IPS DF 19.7 (cell line): ENCODE results near the gene SLC22A14.
"Not testable (repeated sequence)": the region's sequence is repeated elsewhere in the genome, so short reads cannot be mapped to it uniquely, and the experiment has no call there.

Experiments
- DNase-seq: peaks from one replicate; pipeline ENCODE4 v3.0.0-alpha.2; 2013; ENCODE audit warnings: low read depth, low spot score

Gene SLC22A14, protein sequence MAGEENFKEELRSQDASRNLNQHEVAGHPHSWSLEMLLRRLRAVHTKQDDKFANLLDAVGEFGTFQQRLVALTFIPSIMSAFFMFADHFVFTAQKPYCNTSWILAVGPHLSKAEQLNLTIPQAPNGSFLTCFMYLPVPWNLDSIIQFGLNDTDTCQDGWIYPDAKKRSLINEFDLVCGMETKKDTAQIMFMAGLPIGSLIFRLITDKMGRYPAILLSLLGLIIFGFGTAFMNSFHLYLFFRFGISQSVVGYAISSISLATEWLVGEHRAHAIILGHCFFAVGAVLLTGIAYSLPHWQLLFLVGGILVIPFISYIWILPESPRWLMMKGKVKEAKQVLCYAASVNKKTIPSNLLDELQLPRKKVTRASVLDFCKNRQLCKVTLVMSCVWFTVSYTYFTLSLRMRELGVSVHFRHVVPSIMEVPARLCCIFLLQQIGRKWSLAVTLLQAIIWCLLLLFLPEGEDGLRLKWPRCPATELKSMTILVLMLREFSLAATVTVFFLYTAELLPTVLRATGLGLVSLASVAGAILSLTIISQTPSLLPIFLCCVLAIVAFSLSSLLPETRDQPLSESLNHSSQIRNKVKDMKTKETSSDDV

DNA sequence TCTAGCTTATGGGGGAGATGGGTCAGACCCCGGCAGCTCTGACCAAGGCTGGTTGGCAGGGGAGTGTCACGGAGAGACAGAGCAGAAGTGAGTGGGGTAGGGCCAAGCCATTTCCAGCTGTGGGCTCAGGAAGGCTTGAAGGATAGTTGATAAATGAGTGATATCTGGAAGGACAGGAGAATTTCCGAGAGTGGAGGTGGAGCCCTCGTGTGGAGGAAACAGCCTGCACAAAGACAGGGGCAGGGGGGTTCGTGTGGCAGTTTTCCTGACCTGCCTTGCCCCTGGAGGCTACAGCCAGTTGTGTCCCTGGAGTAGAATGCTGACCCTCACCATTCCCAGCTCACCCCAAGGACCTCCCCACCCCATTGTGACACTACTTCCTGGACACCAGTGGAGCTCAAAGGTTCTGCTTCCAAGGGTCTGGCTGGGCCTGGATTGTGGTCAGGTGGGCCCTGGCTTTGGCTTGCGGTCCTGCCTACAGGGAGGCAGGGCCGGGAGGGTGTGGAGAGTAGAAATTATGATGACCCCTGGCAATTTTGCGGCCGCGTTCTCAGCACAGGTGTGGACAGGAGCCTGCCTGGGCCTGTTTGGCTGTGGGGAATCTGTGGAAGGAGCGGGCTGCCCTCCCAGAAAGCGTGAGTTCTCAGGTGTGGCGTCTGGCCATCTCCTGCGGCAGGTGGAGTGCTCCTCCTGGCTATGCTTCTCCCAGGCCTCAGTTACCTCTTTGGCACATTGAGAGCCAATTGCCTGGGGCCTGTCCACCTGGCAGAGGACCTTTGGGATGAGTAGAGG lies at the start of gene SLC22A14:
SLC22A14 (plus strand) TSS at position 400 of the 792 bp plus-strand sequence. CDS start 23,733 bp downstream, outside the sequence.
- DNase-seq: no peak

DNA sequence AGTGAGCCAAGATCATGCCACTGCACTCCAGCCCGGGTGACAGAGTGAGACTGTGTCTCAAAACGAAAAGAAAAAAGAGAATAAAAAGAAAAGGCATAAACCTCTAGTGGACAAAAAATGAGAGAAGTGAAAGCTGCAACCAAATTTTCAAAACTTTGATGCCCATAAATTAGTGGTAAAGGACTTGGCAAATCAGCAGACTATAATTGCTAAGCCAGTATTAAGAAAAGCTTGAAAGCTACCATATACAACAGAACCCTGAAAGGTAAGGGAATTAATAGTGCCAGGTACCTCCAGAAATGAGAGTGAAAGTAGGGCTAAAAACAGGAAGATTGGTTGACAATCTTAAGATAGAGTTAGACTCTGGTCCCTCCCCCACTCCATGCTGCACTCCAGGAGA lies 49.4 kb upstream of the SLC22A14 start:
- DNase-seq: no peak

DNA sequence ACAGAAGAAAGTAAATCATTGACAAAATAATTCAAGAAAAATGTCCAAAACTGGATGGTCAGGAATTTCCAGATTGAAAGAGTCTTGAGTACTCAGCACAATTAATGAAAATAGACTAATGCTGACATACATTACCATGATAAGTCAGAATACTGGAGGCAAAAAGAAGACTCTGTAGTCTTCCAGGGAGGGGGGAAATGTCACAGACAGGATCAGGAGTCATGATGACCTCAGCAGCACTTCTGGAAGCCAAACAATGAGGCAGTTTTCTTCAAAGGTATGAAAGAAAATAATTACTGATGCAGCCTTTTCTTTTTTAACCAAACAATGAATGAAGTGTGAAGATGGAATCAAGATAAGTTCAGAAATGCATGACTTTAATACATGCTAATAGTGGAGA lies 46.6 kb upstream of the SLC22A14 start:
- DNase-seq: no peak

DNA sequence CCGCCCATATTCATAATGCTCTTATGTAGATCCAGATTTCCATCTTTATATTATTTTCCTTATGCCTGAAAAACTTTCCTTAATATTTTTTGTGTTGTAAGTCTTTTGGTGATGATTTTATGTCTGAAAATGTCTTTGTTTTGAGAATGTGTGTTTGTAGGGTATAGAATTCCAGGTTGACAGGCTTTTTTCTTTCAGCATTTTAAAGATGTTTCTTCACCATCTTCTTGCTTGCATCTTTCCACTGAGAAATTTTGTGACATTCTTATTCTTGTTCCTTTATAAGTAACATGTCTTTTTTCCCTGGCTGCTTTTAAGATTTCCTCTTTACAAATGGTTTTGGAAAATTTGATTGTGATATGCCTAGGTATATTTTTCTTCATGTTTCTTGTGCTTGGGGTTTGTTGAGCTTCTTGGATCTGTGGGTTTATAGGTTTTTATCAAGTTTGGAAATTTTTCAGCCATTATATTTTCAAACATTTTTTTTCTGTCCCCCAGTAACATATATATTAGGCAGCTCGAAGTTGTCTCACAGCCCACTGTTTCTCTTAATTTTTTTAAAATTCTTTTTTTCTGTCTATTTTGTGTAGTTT lies 43.6 kb upstream of the SLC22A14 start:
- no peak for DNase-seq

DNA sequence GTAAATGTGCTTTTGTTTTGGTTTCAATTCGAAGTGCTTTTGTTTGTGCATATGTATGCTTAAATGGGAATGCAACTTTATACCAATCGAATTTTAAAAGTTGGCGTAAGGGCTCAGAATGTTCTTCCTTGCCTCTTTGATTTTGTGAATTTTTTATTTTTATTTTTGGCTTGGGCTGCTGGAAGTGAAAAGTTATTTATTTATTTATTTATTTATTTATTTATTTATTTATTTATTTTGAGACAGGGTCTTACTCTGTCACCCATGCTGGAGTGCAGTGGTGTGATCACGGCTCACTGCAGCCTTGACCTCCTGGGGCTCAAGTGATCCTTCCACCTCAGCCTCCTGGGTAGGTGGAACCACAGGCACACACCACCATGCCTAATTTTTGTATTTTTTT lies 39.3 kb upstream of the SLC22A14 start:
- not testable (repeated sequence) for DNase-seq

DNA sequence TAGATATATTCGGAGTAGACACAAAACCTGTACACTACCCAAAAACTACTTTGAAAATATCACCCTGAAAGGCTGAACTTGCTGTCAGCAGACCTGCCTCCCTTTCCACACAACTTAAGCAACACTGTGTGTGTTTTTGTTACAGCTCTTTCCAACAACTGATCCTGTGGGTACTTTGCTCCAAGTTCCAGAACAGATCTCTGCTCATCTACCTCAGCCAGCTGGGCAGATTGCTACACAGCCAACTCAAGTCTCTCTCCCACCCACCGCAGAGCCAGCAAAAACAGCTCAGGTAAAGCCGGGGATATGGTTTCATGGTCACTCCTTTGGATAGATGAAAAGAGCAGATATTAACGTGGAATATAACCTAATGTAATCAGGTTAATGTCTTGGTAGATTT lies 36.2 kb upstream of the SLC22A14 start:
- DNase-seq: no peak

DNA sequence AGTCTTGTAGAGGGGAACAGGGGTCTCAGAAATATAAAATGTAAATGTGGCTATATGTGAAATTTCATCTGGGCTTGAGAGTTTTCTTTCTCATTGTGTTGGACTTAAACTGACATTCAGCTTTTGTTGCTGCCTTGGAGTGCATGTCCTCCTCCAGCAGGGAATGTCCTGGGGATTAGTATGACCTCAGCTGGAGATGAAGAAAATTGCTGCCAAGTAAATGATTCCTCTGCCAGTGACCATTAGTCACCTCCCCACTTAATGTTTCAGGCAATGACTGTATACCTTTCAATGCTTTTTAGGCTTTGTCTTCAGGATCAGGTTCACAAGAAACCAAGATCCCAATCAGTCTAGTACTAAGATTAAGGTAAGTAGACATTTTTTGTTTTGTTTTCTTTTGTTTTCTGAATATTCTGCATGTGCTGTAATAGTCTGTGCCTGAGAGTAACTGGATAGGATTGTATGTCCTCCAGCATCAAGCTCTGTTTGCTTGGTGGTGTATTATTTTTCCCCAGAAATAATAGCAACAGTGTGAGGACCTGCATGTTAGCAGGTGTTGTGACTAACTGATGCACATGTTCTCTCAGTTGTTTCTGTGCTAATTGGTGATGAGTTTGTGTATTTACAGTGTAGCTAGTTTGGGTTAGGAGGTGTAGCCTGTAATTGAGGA lies 34.6 kb upstream of the SLC22A14 start:
- no peak for DNase-seq

DNA sequence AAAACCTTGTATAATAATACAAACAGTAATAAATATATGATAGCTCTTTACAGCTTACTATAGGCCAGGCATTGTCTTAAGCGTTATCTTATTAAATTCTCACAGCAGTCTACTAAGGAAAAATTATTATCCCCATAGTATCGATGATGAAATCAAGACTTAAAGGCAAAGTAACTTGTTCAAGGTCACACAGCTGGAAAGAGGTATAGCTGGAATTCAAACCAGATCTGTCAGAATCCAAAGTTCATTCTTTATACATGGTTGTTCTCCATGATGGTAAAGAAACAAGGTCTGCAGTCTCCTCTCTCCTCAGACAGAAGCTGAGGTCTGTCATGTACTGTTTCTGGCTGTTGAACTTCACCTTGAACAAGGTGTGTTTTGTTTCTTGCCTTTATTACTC lies 31.9 kb upstream of the SLC22A14 start:
- no peak for DNase-seq

DNA sequence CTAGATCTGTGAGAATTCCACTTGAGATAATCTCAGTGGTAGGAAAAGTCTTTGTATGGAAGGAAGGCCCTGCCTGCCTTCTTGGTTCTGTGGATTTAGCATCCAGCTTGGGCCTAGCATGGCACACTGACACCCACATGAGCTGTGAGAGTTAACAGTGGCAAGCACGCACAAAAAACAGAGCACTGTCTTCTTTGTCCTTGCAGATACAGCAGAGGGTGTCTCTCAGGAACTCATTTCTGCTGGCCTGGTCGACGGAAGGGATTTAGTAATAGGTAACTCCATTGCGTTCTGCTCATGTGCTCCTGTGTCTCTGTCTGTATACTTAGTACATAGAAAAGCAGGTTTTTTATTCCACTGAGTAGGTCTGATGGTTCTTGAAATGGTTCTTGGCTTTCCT lies 30.9 kb upstream of the SLC22A14 start:
- no peak for DNase-seq

DNA sequence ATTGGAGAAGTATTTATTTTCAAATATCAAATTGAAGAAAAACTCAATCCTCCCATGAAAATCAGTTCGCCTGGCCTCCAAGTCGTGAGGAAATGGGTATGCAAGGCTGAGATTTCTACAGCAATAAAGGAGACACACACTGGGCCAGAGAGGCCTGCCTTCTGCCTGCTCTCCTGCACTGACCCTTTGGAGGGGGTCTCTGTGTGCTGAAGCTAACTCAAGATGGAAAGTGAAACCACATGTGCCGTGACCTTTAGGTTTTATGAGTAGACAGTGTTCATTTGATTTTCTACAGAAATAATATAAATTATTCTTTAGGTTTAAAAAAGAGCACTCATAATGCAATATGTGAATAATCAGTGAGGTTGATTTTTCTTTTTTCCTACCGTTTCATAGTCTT lies 28.4 kb upstream of the SLC22A14 start:
- no peak for DNase-seq

DNA sequence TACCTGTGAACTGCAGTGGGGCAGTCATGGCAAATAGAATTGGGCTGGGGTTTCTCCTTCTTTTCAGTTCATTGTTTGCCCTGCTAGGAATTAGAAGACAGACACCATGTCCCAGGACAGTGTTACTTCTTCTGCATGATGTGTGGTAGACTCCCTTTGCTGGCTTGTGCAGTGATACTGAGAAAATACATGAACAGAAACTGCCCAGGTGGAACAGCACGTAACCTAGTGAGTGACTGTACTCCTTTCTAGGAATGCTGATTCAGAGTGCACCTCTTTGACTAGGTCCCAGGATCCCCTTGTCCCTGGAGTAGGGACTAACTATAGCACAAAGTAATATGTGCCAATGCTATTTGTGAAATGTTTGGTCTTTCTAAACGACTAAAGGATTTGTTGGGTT lies 27.2 kb upstream of the SLC22A14 start:
- DNase-seq: no peak

DNA sequence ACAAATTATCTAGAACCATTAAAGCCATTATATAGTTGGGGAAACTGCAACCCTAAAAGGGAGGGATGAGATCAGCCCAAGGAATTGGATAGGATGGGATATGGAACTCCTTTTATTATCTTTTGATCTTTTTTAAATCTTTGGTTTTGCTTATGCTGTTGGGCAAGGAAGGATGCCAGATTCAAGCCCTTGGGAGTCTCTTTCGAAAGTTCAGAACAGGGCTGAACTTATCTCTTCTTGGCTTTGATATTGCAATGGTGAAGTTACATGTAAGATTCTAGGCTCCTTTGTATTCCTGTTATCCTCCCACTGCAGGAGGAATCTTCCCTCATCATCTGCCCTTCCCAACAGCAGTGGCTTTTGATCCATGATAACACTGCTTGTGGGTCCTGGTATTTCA lies 26.5 kb upstream of the SLC22A14 start:
- DNase-seq: no peak

DNA sequence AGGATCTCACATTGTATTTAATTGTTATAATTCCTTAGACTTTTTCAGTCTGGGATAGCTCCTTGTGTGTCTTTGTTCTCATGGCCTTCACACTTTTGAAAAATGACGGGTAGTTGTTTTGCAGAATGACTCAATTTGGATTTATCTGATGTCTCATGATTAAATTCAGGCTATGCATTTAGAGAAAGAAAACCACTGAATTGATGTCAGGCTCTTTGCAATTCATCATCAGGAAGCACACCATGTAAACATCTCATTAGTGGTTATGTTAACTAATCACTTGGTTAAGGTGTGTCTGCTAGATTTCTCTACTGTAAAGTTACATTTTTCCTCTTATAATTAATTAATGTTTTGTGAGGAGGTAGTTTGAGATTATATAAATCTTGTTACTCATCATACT lies 24.5 kb upstream of the SLC22A14 start:
- no peak for DNase-seq

DNA sequence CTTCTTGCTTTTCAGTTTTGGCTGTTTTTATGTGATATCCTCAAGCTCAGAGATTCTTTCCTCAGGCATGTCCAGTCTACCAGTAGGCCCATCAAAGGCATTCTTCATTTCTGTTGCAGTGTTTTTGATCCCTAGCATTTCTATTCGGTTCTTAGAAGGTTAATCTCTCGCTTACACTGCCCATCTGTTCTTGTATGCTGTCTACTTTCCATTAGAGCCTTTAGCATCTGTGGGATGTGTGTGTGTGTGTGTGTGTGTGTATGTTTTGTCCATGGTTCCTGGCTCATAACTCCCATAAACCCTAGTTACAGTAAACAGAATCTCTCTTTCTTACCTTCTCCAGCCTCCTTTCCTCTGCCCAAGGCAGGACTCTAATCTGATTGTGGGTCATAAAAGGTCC lies 21.6 kb upstream of the SLC22A14 start:
- no peak for DNase-seq

DNA sequence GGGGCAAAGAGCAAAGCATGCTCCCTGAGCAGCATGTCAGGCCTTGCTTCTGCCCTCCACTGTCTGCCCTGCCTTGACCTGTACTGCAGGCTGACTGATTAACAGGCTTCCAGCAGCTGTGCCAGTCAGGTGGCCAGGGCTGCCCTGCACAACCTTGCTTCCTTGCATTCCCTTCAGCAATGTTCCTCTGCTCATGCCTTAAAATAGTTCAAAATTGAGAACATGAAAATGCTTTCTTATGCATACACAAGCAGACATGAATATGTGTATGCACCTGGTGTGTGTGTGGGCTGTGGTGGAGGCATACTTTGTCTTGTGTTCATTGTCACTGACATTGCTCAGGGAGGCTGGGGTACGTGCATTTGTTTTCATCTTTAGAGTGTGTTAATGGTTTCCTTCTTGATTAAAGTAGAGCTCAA lies 17.7 kb upstream of the SLC22A14 start:
- DNase-seq: no peak

DNA sequence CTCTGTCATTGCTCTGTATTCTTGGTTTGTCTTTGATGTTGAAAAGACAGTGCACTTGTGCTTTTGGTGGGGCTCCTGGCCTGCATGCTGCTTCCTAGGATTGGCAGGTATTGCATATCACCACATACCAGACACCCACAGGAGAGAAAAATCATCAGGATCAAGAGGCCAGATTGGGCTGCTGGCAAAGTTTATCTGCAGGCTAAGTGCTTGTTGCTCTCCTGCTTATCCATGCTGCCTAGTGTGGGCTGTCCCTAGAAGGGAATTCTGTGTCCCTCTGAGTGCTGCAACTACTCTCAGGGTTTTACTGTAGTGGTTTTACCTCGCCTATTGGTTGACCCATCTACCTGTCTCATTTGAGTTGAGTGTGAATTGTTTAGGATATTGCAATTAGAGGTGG lies 17.3 kb upstream of the SLC22A14 start:
- no peak for DNase-seq

DNA sequence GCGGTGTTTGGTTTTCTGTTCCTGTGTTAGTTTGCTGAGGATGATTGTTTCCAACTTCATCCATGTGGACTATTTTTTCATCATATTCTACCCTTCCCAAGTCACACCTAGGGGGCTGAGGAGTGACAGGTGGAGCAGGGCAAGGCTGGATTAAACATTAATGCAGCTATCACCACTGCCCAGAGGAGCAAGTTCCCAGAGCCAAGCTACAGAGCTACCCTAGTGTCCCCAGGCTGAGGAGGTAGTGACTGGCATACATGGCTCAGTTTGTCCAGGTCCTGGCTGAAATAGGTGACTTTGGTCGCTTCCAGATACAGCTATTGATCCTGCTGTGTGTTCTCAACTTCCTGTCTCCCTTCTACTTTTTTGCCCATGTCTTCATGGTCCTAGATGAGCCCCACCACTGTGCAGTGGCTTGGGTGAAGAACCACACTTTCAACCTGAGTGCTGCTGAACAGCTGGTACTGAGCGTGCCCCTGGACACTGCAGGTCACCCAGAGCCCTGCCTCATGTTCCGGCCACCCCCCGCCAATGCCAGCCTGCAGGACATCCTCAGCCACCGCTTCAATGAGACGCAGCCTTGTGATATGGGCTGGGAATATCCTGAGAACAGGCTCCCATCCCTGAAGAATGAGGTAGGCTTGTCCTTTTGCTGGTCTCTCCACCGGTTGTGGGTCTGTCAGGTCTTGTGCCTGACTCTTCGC lies 16.3 kb upstream of the SLC22A14 start, which contains the start of gene SLC22A13:
SLC22A13 (plus strand) TSS at position 209 of the 704 bp plus-strand sequence; CDS start at position 258, 49 bp downstream.
- no peak for DNase-seq

DNA sequence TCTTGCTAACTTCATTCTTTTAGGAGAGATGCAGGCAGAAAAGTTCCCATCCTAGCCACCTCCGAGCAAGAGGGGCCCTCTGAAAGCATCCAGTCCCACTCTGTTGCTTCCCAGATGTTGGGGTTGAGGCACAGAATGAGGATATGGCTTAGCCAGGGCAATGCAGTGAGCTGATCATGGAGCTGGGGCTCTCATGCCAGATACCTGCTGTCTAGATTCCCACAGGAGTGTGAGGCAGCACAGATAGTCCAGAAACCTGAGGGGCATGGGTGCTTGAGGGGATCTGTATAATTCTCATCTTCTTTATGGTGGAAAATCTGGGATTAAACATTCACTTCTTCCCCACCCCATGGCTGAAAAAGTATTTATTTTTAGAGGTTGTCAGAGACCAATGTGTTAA lies 15.3 kb upstream of the SLC22A14 start:
- no peak for DNase-seq

DNA sequence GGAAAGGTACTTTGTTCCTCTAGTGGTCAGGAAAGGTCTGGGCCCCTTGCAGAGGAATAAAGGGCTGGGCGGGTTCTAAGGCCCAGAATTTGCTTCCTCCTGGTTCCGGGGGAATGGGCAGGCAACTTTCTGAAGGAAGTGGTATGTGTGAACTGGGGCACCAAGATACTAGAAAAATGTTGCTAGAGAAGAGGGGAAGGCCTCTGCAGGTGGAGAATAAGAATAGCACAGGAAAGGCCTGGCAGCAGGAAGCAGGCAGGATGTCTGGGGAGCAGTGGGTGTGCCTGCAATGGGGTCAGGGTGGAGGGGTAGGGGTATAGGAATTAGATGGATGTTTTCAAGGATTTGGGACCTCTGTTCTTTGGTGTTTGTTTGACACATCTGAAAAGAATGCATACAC lies 14.4 kb upstream of the SLC22A14 start:
- DNase-seq: no peak

DNA sequence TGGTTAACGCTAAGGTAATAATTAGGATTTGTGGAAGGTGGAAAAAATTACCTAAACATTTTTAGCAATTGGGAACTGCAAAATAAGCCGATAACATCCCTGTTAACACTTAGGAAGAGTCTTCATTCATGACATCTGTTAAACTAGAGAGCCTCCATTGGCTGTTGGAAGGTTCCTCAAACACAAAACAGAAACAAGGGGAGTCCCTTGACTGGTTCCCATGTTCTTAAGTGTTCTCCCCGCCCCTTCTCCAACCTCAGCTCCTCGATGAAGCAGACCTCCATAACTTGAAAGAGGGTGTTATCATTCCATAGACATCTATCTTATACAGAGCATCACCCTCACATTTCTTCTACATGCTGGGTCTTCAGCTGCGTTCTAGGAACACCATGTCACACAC lies 14.0 kb upstream of the SLC22A14 start:
- no peak for DNase-seq

DNA sequence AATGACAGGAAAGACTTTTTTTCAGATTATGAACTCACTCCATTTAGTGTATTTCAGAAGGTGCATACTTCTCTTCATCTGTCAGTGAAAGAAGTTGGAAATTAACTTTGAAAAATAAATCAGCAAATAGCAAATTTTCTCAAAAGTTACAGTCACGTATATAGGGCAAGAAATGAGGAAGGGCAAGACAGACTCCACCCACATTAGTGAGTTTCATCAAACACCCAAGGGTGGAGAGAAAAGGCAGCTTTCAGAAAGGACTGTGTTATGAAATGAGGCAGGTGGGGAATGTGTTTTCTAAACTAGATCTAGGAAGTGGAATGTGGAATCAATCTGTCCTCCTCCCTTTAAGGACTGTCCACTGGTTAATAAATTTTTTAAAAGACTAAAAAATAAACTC lies 13.6 kb upstream of the SLC22A14 start:
- no peak for DNase-seq
